CD4-positive, alpha-beta T cell (primary cell): Measurements from ENCODE around the gene UBTD2. TPM values are rescaled to one million over a fixed set of nuclear protein-coding genes. Genes with fewer than 3 reads are reported as not detected.
"Not testable (repeated sequence)": the region's sequence is repeated elsewhere in the genome, so short reads cannot be mapped to it uniquely, and the experiment has no call there.

Source experiments
- ATAC-seq: fragments of 200-7000 bp; cut with Tn5 transposase; one replicate; pipeline ENCODE4 v1.10.0; 2022; ENCODE audit warnings: mild to moderate bottlenecking; ENCODE audit not compliant: poor library complexity
- CTCF ChIA-PET: fragments of 350-600 bp; sonication (Branson Sonifier 250); formaldehyde crosslinking; loops from one replicate; lab custom pipeline; 2021; ENCODE audit warnings: antibody characterized with exemption, inconsistent platforms; lab: Charles Lee
- POLR2A ChIA-PET: fragments of 350-600 bp; sonication (Branson Sonifier 250); formaldehyde crosslinking; loops from one replicate; lab custom pipeline; 2021; ENCODE audit warnings: antibody characterized with exemption, inconsistent platforms; lab: Charles Lee
- DNase-seq, 14 experiments: peaks; one replicate each; pipeline ENCODE4 v3.0.0-alpha.2; 2013 to 2020; ENCODE audit warnings: mixed read lengths in 2 of 14
- H3K27ac ChIP-seq, 2 donors: one replicate each; pipeline versions ENCODE4 v1.5.1 to v1.7.0; 2013; ENCODE audit warnings: low read length in 2 of 2, low read depth in 1 of 2, mild to moderate bottlenecking in 1 of 2
- H3K27me3 ChIP-seq, 2 experiments: 1 replicate in 1 of 2; 2 replicates in 1 of 2; pipeline versions ENCODE4 v1.6.1 to v1.7.0; 2013; ENCODE audit warnings: low read length in 2 of 2, control low read depth in 1 of 2, mild to moderate bottlenecking in 1 of 2, moderate library complexity in 1 of 2; ENCODE audit not compliant: insufficient read depth in 2 of 2, control insufficient read depth in 1 of 2
- H3K36me3 ChIP-seq: one replicate; pipeline ENCODE4 v1.6.1; 2013; ENCODE audit warnings: low read length, control low read depth; ENCODE audit not compliant: insufficient read depth
- H3K4me1 ChIP-seq: one replicate; pipeline ENCODE4 v1.6.1; 2013; ENCODE audit warnings: low read length, control low read depth; ENCODE audit not compliant: insufficient read depth
- H3K4me3 ChIP-seq: one replicate; pipeline ENCODE4 v1.5.1; 2013; ENCODE audit warnings: mild to moderate bottlenecking, low read length, moderate library complexity
- H3K9me3 ChIP-seq, 2 experiments: 1 replicate in 1 of 2; 2 replicates in 1 of 2; pipeline versions ENCODE4 v1.6.1 to v1.7.0; 2013; ENCODE audit warnings: low read length in 2 of 2, mild to moderate bottlenecking in 2 of 2, control low read depth in 1 of 2, moderate library complexity in 1 of 2; ENCODE audit not compliant: control insufficient read depth in 1 of 2, insufficient read depth in 1 of 2
- H3K27ac Mint-ChIP-seq: one replicate; pipeline ENCODE4 v1.8.0; 2020; ENCODE audit warnings: mixed read lengths
- H3K27me3 Mint-ChIP-seq: one replicate; pipeline ENCODE4 v1.8.0; 2021; ENCODE audit warnings: mixed read lengths
- H3K36me3 Mint-ChIP-seq: one replicate; pipeline ENCODE4 v1.8.0; 2021; ENCODE audit warnings: low read depth, mixed read lengths
- H3K4me1 Mint-ChIP-seq: one replicate; pipeline ENCODE4 v1.8.0; 2021; ENCODE audit warnings: low read depth, mixed read lengths
- H3K4me3 Mint-ChIP-seq: one replicate; pipeline ENCODE4 v1.8.0; 2020; ENCODE audit warnings: mild to moderate bottlenecking, mixed read lengths
- H3K9me3 Mint-ChIP-seq: one replicate; pipeline ENCODE4 v1.8.0; 2020; ENCODE audit warnings: mixed read lengths
- intact Hi-C, 2 experiments: fragments of 100-400 bp; cut with DNase I in 1 of 2; cut with micrococcal nuclease in 1 of 2; formaldehyde crosslinking; loops; one replicate each; pipeline versions ENCODE4 v1.15.1 to v1.9.0; 2023 to 2025; cut with DNase I, micrococcal nuclease
- polyA plus RNA-seq, 2 donors: library from polyadenylated mRNA; unstranded; fragments of 120-200 nt; gene quantifications; one replicate each; pipeline ENCODE4 v1.2.1, GENCODE V29; 2013
- total RNA-seq, 174 experiments: library from RNA in 2 of 174; stranded (reverse) in 2 of 174; gene quantifications; one replicate each; pipeline ENCODE4 v1.2.3 and lab custom pipeline; 2021 to 2026
- TF ChIP-seq, protein P1 (sequence below): fragments of 200-600 bp; IDR thresholded peaks from one replicate; pipeline ENCODE4 v1.8.0; 2022; ENCODE audit warnings: antibody characterized with exemption, mild to moderate bottlenecking

The UBTD2 gene, protein sequence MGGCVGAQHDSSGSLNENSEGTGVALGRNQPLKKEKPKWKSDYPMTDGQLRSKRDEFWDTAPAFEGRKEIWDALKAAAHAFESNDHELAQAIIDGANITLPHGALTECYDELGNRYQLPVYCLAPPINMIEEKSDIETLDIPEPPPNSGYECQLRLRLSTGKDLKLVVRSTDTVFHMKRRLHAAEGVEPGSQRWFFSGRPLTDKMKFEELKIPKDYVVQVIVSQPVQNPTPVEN
- 1 to 10 TPM in 1 of 2 experiments, under 1 TPM in 1; 0.66 to 1.1 TPM for total RNA-seq
- polyA plus RNA-seq (2013, experiment 1 of 2): 6.2 TPM
- 5.6 TPM for polyA plus RNA-seq (2013, experiment 2 of 2)
- total RNA-seq (lab: John Stamatoyannopoulos, UW): 4.5 to 33.6 (median 19.9) reads per million in 172 experiments

DNA sequence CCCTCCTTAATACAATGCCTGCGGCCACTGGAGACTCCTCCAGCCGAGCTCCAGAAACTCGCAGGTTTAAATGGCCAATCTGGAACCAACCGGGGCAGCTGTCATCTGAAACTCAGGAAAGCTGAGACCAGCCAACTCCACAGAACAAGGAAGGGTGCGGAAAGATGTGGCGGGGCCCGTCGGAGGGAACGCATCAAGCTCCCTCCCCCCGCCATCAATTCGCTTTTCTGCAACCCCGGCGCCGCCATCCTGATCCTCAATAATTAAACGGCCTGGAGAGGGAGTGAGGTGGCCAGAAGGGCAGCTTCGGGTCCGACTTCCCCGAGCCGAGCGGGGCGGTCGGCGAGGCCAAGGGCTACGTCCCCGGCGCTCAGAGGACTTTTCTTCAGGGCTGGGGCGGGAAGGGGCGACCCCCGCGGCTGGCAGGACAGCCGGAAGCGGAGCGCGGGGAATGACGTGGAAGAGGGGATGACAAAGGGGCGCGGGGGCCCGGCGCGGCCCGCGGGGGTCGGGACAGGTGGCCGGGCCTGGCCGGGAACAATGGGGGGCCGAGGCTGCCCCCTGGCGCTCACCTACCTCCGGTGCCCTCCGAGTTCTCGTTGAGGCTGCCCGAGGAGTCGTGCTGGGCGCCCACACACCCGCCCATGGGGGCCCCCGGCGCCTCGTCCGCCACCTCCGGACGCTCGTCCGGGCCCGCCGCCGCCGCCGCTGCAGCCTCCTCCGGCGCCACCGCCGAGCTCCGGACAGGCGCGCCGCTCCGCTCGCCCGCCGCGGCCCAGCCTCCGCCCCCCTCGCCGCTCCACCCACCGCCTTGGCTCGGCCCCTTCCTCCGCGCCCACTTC lies at the start of gene UBTD2:
UBTD2 (minus strand) TSS at position 745 of the 842 bp plus-strand sequence; CDS start at position 646, 99 bp downstream.
- Mint-ChIP-seq H3K36me3 (peaks cover 5% of the 10 kb centered on the region), H3K4me1 (peaks cover 33% of the 10 kb centered on the region), H3K27ac (peak within 1 kb of the TSS; percentile 68), H3K27me3 (no peaks in the 10 kb centered on the region), H3K4me3 (peak within 1 kb of the TSS; percentile 95), H3K9me3 (no peaks in the 10 kb centered on the region)
- ChIA-PET POLR2A (interaction anchor here (0.6 to 3.3 kb wide), 8 partner anchors 10 to 515 kb away, joined by 3 to 12 read pairs (median 3); partner anchors contain the start of gene FBXW11), CTCF (interaction anchor here (0.6 to 2.7 kb wide), 5 partner anchors 10 to 676 kb away, joined by 3 to 14 read pairs (median 4); partner anchors contain the start of genes RPL26L1 and STK10)
- TF ChIP-seq, protein P1, sequence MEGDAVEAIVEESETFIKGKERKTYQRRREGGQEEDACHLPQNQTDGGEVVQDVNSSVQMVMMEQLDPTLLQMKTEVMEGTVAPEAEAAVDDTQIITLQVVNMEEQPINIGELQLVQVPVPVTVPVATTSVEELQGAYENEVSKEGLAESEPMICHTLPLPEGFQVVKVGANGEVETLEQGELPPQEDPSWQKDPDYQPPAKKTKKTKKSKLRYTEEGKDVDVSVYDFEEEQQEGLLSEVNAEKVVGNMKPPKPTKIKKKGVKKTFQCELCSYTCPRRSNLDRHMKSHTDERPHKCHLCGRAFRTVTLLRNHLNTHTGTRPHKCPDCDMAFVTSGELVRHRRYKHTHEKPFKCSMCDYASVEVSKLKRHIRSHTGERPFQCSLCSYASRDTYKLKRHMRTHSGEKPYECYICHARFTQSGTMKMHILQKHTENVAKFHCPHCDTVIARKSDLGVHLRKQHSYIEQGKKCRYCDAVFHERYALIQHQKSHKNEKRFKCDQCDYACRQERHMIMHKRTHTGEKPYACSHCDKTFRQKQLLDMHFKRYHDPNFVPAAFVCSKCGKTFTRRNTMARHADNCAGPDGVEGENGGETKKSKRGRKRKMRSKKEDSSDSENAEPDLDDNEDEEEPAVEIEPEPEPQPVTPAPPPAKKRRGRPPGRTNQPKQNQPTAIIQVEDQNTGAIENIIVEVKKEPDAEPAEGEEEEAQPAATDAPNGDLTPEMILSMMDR: peak; percentile 68
- no peaks in the 10 kb centered on the region for H3K27me3 ChIP-seq
- no peak within 1 kb of the TSS for H3K27ac ChIP-seq
- ATAC-seq (peak; percentile 69), DNase-seq (peak in 13 of 14 experiments; percentile 37 to 86 (median 70))
- H3K9me3 ChIP-seq: no peaks in the 10 kb centered on the region
- intact Hi-C loops: loop anchor here (2.0 to 10.0 kb wide), 4 partner anchors 94 to 896 kb away; partner anchors contain the start of genes NPM1 (in 1 of the 2), RPL26L1 (in 1 of the 2) and STK10 (in 1 of the 2)
- peak within 1 kb of the TSS; percentile 81 for H3K4me3 ChIP-seq
- H3K4me1 ChIP-seq: peaks cover 14% of the 10 kb centered on the region
- H3K36me3 ChIP-seq: no peaks in the 10 kb centered on the region

DNA sequence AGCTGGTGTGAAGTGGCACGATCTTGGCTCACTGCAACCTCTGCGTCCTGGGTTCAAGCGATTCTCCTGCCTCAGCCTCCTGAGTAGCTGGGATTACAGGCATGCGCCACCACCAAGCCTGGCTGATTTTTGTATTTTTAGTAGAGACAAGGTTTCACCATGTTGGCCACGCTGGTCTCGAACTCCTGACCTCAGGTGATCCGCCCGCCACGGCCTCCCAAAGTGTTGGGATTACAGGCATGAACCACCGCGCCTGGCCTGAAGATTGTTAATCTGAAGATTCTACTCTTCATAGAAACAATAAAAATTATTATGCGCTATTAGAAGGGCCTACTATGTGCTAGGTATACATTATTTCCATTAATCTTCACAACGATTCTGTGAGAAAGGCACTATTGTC lies 43.3 kb upstream of the UBTD2 start:
- H3K4me3 Mint-ChIP-seq, DNase-seq, H3K36me3 ChIP-seq, H3K9me3 Mint-ChIP-seq, H3K27me3 Mint-ChIP-seq, intact Hi-C loops, H3K4me1 ChIP-seq, POLR2A ChIA-PET, CTCF ChIA-PET, H3K4me1 Mint-ChIP-seq, H3K36me3 Mint-ChIP-seq, H3K27ac Mint-ChIP-seq, H3K9me3 ChIP-seq, ATAC-seq, H3K4me3 ChIP-seq, H3K27ac ChIP-seq, H3K27me3 ChIP-seq: not testable (repeated sequence)

DNA sequence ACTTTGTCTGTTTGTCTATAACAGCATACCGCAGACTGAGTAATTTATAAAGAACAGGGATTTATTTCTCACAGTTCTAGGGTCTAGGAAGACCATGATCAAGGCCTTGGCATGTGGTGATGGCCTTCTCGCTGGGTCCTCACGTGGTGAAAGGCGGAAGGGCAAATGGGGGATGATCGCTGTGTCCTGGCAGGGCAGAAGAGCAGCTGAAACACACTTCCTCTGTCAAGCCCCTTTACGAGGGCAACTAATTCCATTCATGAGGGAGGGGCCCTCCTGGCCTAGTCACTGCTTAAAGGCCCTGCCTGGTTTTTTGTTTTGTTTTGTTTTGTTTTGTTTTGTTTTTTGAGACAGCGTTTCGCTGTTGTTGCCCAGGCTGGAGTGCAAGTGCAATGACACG lies 41.9 kb upstream of the UBTD2 start:
- Mint-ChIP-seq H3K4me3 (no peak overlapping the region), H3K36me3 (no peaks in the 10 kb centered on the region), H3K9me3 (no peaks in the 10 kb centered on the region), H3K4me1 (no peaks in the 10 kb centered on the region), H3K27ac (no peak overlapping the region), H3K27me3 (no peaks in the 10 kb centered on the region)
- no peak overlapping the region for H3K4me3 ChIP-seq
- intact Hi-C loops: no loop called here
- no peaks in the 10 kb centered on the region for H3K36me3 ChIP-seq
- no peak overlapping the region for H3K27ac ChIP-seq
- no peaks in the 10 kb centered on the region for H3K27me3 ChIP-seq
- no peak for ATAC-seq
- no peaks in the 10 kb centered on the region for H3K9me3 ChIP-seq
- DNase-seq: no peak
- CTCF ChIA-PET: no interaction called here
- no peaks in the 10 kb centered on the region for H3K4me1 ChIP-seq
- TF ChIP-seq, protein P1: no peak
- POLR2A ChIA-PET: no interaction called here
